Neuronal stem cell (in vitro differentiated cells): ENCODE data around the gene CFLAR.
"Not testable (repeated sequence)": the region's sequence is repeated elsewhere in the genome, so short reads cannot be mapped to it uniquely, and the experiment has no call there.

Experiments used
- DNase-seq: peaks from one replicate; pipeline ENCODE4 v3.0.0-alpha.2; 2013; ENCODE audit warnings: low spot score
- H2AFZ ChIP-seq: one replicate; pipeline ENCODE4 v1.6.1; 2013; ENCODE audit warnings: mild to moderate bottlenecking, low read length, inconsistent platforms
- H2AK5ac ChIP-seq: 2 replicates; pipeline ENCODE4 v1.6.1; 2013; ENCODE audit warnings: low read depth, mild to moderate bottlenecking, inconsistent platforms, low read length, moderate library complexity, mixed read lengths
- H2BK120ac ChIP-seq: 2 replicates; pipeline ENCODE4 v1.6.1; 2013; ENCODE audit warnings: low read depth, mild to moderate bottlenecking, inconsistent platforms, low read length, moderate library complexity, mixed read lengths
- H2BK12ac ChIP-seq: one replicate; pipeline ENCODE4 v1.6.1; 2013; ENCODE audit warnings: low read length, inconsistent platforms
- H2BK15ac ChIP-seq: 2 replicates; pipeline ENCODE4 v1.6.1; 2013; ENCODE audit warnings: mild to moderate bottlenecking, low read length, inconsistent platforms, mixed read lengths
- H2BK5ac ChIP-seq: one replicate; pipeline ENCODE4 v1.6.1; 2013; ENCODE audit warnings: inconsistent platforms, mild to moderate bottlenecking, low read length, moderate library complexity
- H3K14ac ChIP-seq: one replicate; pipeline ENCODE4 v1.6.1; 2013; ENCODE audit warnings: low read length, inconsistent platforms
- H3K18ac ChIP-seq: 2 replicates; pipeline ENCODE4 v1.6.1; 2013; ENCODE audit warnings: low read length, inconsistent platforms
- H3K23ac ChIP-seq: 2 replicates; pipeline ENCODE4 v1.6.1; 2013; ENCODE audit warnings: low read depth, mild to moderate bottlenecking, mixed read lengths, low read length, inconsistent platforms; ENCODE audit not compliant: poor library complexity
- H3K27ac ChIP-seq: replicated peaks from 3 replicates; pipeline ENCODE4 v1.5.1; 2013; ENCODE audit warnings: low read length, inconsistent platforms
- H3K27me3 ChIP-seq, 3 experiments: 2 replicates each; pipeline ENCODE4 v1.6.1; 2013; ENCODE audit warnings: low read length in 3 of 3, mild to moderate bottlenecking in 2 of 3, inconsistent platforms in 1 of 3, low read depth in 1 of 3, mixed read lengths in 1 of 3, moderate library complexity in 1 of 3; ENCODE audit not compliant: control insufficient read depth in 3 of 3, insufficient read depth in 3 of 3
- H3K36me3 ChIP-seq, 2 donors: replicated peaks in 1 of 2; 2 replicates each; pipeline ENCODE4 v1.6.1; 2013; ENCODE audit warnings: low read length in 2 of 2; ENCODE audit not compliant: control insufficient read depth in 2 of 2, insufficient read depth in 2 of 2
- H3K4ac ChIP-seq: 2 replicates; pipeline ENCODE4 v1.6.1; 2013; ENCODE audit warnings: inconsistent platforms, mild to moderate bottlenecking, low read length, moderate library complexity
- H3K4me1 ChIP-seq, 2 donors: 1 replicate in 1 of 2; 2 replicates in 1 of 2; pipeline ENCODE4 v1.6.1; 2013; ENCODE audit warnings: low read length in 2 of 2, low read depth in 1 of 2; ENCODE audit not compliant: control insufficient read depth in 2 of 2, insufficient read depth in 1 of 2
- H3K4me2 ChIP-seq: one replicate; pipeline ENCODE4 v1.6.1; 2013; ENCODE audit warnings: mild to moderate bottlenecking, low read length, inconsistent platforms; ENCODE audit not compliant: insufficient read depth, poor library complexity, severe bottlenecking
- H3K4me3 ChIP-seq, 2 donors: 2 replicates each; pipeline ENCODE4 v1.5.1; 2013; ENCODE audit warnings: low read length in 2 of 2, mild to moderate bottlenecking in 2 of 2, inconsistent platforms in 1 of 2, moderate library complexity in 1 of 2
- H3K79me1 ChIP-seq: one replicate; pipeline ENCODE4 v1.6.1; 2013; ENCODE audit warnings: low read depth, mild to moderate bottlenecking, inconsistent platforms, low read length, moderate library complexity
- H3K9ac ChIP-seq: one replicate; pipeline ENCODE4 v1.6.1; 2013; ENCODE audit warnings: mild to moderate bottlenecking, low read depth, low read length, inconsistent platforms; ENCODE audit not compliant: poor library complexity
- H3K9me3 ChIP-seq, 2 donors: replicated peaks in 1 of 2; 2 replicates each; pipeline versions ENCODE3 to v1.6.1; 2013; ENCODE audit warnings: low read length in 2 of 2, mild to moderate bottlenecking in 2 of 2, inconsistent platforms in 1 of 2, low read depth in 1 of 2, mixed read lengths in 1 of 2, moderate library complexity in 1 of 2; ENCODE audit not compliant: control insufficient read depth in 2 of 2, insufficient read depth in 1 of 2
- H4K8ac ChIP-seq: one replicate; pipeline ENCODE4 v1.6.1; 2013; ENCODE audit warnings: low read depth, mild to moderate bottlenecking, inconsistent platforms, low read length, moderate library complexity
- H4K91ac ChIP-seq: one replicate; pipeline ENCODE4 v1.6.1; 2013; ENCODE audit warnings: low read length, low read depth, mild to moderate bottlenecking, inconsistent platforms; ENCODE audit not compliant: poor library complexity
- WGBS, 2 donors: extraction: QIAGEN DNeasy Blood & Tissue Kit; methylation state at CpG; one replicate each; pipeline ENCODE4 v1.1.7; 2013; ENCODE audit warnings: missing lambda C conversion rate in 2 of 2, mixed read lengths in 1 of 2; ENCODE audit not compliant: insufficient read length in 2 of 2, insufficient replicate concordance in 1 of 2; ENCODE audit errors: extremely low coverage in 2 of 2; 5-methylcytosine and 5-hydroxymethylcytosine counted together

Gene CFLAR

DNA sequence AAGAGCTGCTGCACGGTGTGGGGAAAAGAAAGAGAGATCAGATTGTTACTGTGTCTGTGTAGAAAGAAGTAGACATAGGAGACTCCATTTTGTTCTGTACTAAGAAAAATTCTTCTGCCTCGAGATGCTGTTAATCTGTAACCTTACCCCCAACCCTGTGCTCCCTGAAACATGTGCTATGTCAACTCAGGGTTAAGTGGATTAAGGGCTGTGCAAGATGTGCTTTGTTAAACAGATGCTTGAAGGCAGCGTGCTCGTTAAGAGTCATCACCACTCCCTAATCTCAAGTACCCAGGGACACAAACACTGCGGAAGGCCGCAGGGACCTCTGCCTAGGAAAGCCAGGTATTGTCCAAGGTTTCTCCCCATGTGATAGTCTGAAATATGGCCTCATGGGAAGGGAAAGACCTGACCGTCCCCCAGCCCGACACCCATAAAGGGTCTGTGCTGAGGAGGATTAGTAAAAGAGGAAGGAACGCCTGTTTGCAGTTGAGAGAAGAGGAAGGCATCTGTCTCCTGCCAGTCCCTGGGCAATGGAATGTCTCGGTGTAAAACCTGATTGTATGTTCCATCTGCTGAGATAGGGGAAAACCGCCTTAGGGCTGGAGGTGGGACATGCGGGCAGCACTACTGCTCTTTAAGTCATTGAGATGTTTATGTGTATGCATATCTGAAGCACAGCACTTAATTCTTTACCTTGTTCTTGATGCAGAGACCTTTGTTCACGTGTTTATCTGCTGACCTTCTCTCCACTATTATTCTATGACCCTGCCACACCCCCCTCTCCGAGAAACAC is 23.2 kb downstream of the CFLAR start:
- not testable (repeated sequence) for DNase-seq, H3K27ac ChIP-seq

DNA sequence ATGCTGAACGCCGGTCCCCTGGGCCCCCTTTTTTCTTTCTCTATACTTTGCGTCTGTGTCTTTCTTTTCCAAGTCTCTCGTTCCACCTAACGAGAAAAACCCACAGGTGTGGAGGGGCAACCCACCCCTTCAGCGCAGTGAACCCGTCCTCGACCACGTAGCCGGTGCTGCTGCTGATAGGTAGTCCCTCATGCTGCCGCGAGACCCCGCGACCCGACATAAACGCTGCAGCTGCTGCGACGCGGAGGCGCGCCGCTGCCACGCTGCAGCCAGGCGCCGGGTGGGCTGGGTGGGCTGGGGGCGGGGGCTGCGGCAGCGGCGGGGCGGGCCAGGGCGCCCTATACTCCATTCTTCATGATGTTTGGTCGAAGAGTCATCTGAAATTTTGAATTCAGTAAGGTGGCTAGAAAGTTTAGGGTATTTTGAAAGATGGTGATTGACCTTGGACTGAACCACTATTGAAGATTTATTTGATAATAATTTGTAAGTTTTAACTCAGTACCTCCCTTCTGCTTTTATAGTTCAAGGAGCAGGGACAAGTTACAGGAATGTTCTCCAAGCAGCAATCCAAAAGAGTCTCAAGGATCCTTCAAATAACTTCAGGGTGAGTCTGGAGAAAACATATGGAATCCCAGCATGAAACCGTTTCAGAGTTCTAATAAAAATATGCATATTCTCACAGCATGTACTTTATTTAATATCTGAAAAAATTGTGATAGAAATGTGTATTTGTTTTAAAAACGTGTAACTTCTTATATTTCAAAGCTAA is 24.1 kb downstream of the CFLAR start:
- H4K91ac ChIP-seq: no peak overlapping the region
- no peak overlapping the region for H3K23ac ChIP-seq
- H3K4me2 ChIP-seq: no peak overlapping the region
- no peak overlapping the region for H2AK5ac ChIP-seq
- no peak overlapping the region for H4K8ac ChIP-seq
- H3K9ac ChIP-seq: no peak overlapping the region
- DNase-seq: no peak
- H3K79me1 ChIP-seq: no peaks in the 10 kb centered on the region
- no peak overlapping the region for H3K4ac ChIP-seq
- H3K9me3 ChIP-seq: no peaks in the 10 kb centered on the region
- no peak overlapping the region for H2AFZ ChIP-seq
- no peak overlapping the region for H2BK5ac ChIP-seq
- no peak overlapping the region for H3K27ac ChIP-seq
- no peak overlapping the region for H2BK120ac ChIP-seq
- no peak overlapping the region for H2BK15ac ChIP-seq
- no CpG with 5 or more reads among the region's 34 CpGs for WGBS, 2 donors
- no peak overlapping the region for H3K18ac ChIP-seq
- no peak overlapping the region for H3K4me3 ChIP-seq
- peaks cover 0 to 5% (median 0%) of the 10 kb centered on the region in 3 experiments for H3K27me3 ChIP-seq
- peaks cover 0 to 2% of the 10 kb centered on the region in 2 donors for H3K4me1 ChIP-seq
- no peak overlapping the region for H2BK12ac ChIP-seq
- H3K36me3 ChIP-seq: peaks cover 3 to 8% of the 10 kb centered on the region in 2 donors
- H3K14ac ChIP-seq: no peak overlapping the region

More for the DNA sequence above, 23.2 kb downstream of the CFLAR start:
- not testable (repeated sequence) for H3K23ac ChIP-seq, H3K9ac ChIP-seq, H2BK5ac ChIP-seq, H3K4me3 ChIP-seq, H4K8ac ChIP-seq, H3K36me3 ChIP-seq, H3K14ac ChIP-seq, H3K4ac ChIP-seq, H2AK5ac ChIP-seq, H3K9me3 ChIP-seq, H2AFZ ChIP-seq, H2BK120ac ChIP-seq, H2BK12ac ChIP-seq, H3K4me2 ChIP-seq, H3K4me1 ChIP-seq, H3K27me3 ChIP-seq, H3K18ac ChIP-seq, H4K91ac ChIP-seq, H3K79me1 ChIP-seq, H2BK15ac ChIP-seq
- WGBS, 2 donors: no CpG with 5 or more reads among the region's 14 CpGs

DNA sequence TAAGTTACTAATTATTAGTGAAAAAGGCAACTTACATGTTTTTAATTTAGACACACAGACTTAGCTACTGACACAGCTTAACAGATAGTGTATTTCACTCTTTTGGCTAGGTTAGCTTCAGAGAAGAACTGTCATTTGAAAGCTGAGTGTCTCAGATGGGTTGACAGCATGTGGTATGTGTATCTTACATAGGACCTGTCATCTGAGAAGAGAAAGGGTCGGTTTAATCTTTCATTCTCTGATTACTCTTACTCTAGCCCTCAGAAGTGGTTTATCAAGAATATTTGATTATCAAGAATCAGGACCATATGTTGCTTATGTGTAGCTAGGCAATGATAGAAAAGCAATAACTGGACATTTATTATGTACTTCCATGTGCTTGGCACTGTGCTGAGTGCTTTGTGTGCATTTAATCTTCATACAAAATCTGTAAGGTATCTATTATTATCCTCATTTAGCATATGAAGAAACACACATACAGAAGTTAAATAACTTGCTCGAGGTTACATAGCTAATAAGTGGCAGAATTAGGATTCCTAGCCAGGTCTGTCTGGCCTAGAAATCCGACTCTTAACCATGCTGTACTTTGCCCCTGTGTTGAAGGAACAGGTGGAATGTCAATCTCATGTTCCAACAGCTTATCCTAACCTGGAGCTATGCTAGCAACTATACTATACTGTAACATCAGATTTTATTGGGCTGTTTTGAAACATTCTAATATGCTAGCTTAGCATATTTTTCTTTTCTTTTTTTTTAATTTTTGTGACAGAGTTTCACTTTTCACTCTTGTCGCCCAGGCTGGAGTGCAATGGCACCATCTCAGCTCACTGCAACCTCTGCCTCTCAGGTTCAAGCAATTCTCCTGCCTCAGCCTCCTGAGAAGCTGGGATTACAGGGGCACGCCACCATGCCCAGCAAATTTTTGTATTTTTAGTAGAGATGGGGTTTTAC is 28.4 kb downstream of the CFLAR start:
- H3K4me3 ChIP-seq: no peak overlapping the region
- no peak for DNase-seq
- no peak overlapping the region for H2AFZ ChIP-seq
- H3K9ac ChIP-seq: no peak overlapping the region
- H3K27ac ChIP-seq: no peak overlapping the region
- no peak overlapping the region for H4K91ac ChIP-seq
- no peak overlapping the region for H2BK120ac ChIP-seq
- no peak overlapping the region for H3K23ac ChIP-seq
- H3K79me1 ChIP-seq: no peaks in the 10 kb centered on the region
- no peak overlapping the region for H4K8ac ChIP-seq
- H3K27me3 ChIP-seq: peaks cover 0 to 5% (median 0%) of the 10 kb centered on the region in 3 experiments
- no peak overlapping the region for H3K4ac ChIP-seq
- H3K36me3 ChIP-seq: no peaks in the 10 kb centered on the region
- no CpG with 5 or more reads among the region's 5 CpGs for WGBS, 2 donors
- peaks cover under 1 to 5% of the 10 kb centered on the region in 2 donors for H3K4me1 ChIP-seq
- no peak overlapping the region for H2BK12ac ChIP-seq
- H3K9me3 ChIP-seq: no peaks in the 10 kb centered on the region
- H3K18ac ChIP-seq: no peak overlapping the region
- no peak overlapping the region for H2AK5ac ChIP-seq
- H2BK15ac ChIP-seq: no peak overlapping the region
- no peak overlapping the region for H2BK5ac ChIP-seq
- no peak overlapping the region for H3K4me2 ChIP-seq
- H3K14ac ChIP-seq: no peak overlapping the region
